Measurements from ENCODE around the gene ZNF22. TPM values are rescaled to one million over a fixed set of nuclear protein-coding genes. Genes with fewer than 3 reads are reported as not detected.

Gene ZNF22
- total and polyA plus RNA-seq, 2 of the 8 experiments (the other 6 are each of a cell fraction or from before 2014, with no cell fraction given) = 18.2 to 45.2 TPM

GRCh38 chr10:44968091-44968490, 32.6 kb upstream of the ZNF22 start (continued):
- TF ChIP-seq SIN3A (conservative IDR thresholded peaks at IDR 0.05 in 1 of 2, IDR thresholded peaks at IDR 0.05 in 1 of 2; ENCODE audit: low read depth in 1 of 2, low read length in 2 of 2) (no peak), CHD7 (IDR thresholded peaks at IDR 0.05; ENCODE audit: insufficient replicate concordance, low read length) (no peak), KDM4A (IDR thresholded peaks at IDR 0.05; ENCODE audit: low read depth, low read length, severe bottlenecking) (no peak), TAF1 (IDR thresholded peaks at IDR 0.05; ENCODE audit: low read depth, low read length) (no peak), EZH2 (IDR thresholded peaks at IDR 0.05; ENCODE audit: low read depth, low read length, severe bottlenecking) (no peak), JUND (IDR thresholded peaks at IDR 0.05; ENCODE audit: low read length) (no peak), RAD21 (IDR thresholded peaks at IDR 0.05 in 1 of 2, conservative IDR thresholded peaks at IDR 0.05 in 1 of 2; ENCODE audit: low read depth in 2 of 2, low read length in 2 of 2) (no peak), TAF7 (optimal IDR thresholded peaks at IDR 0.05; ENCODE audit: borderline replicate concordance, low read depth, low read length) (no peak), BACH1 (IDR thresholded peaks at IDR 0.05; ENCODE audit: low read length) (no peak)
